OCI-LY1 (cell line): ENCODE data around the gene ENG.

ENCODE experiments used
- H2AFZ ChIP-seq: fragments of 200-600 bp; sonication (generic), shearing (Covaris generic); 2 replicates; pipeline ENCODE4 v1.6.0; 2014; ENCODE audit warnings: antibody characterized with exemption, mild to moderate bottlenecking, low read length
- H3F3A ChIP-seq: fragments of 200-600 bp; sonication (generic), shearing (Covaris generic); 2 replicates; pipeline ENCODE4 v1.6.0; 2014; ENCODE audit warnings: mild to moderate bottlenecking, antibody characterized with exemption, low read length, moderate library complexity; ENCODE audit not compliant: insufficient read depth
- H3K27ac ChIP-seq: fragments of 200-600 bp; sonication (generic); 2 replicates; pipeline ENCODE4 v1.5.1; 2014; ENCODE audit warnings: low read length, mixed run types, mild to moderate bottlenecking, low read depth; ENCODE audit not compliant: poor library complexity, severe bottlenecking
- H3K27me3 ChIP-seq: fragments of 200-600 bp; sonication (generic); 2 replicates; pipeline ENCODE4 v1.6.0; 2014; ENCODE audit warnings: antibody characterized with exemption, mild to moderate bottlenecking, low read length, moderate library complexity; ENCODE audit not compliant: insufficient read depth
- H3K36me3 ChIP-seq: fragments of 200-600 bp; sonication (generic); 2 replicates; pipeline ENCODE4 v1.6.1; 2014; ENCODE audit warnings: mild to moderate bottlenecking, antibody characterized with exemption, low read length, moderate library complexity, mixed read lengths; ENCODE audit not compliant: insufficient read depth
- H3K4me1 ChIP-seq: fragments of 200-600 bp; sonication (generic); 2 replicates; pipeline ENCODE4 v1.5.1; 2014; ENCODE audit warnings: mild to moderate bottlenecking, low read length, moderate library complexity; ENCODE audit not compliant: insufficient read depth, severe bottlenecking
- H3K4me2 ChIP-seq: fragments of 200-600 bp; sonication (generic), shearing (Covaris generic); 2 replicates; pipeline ENCODE4 v1.6.1; 2014; ENCODE audit warnings: low read length
- H3K4me3 ChIP-seq: fragments of 200-600 bp; sonication (generic); 2 replicates; pipeline ENCODE4 v1.5.1; 2014; ENCODE audit warnings: low read length, low read depth, mild to moderate bottlenecking, mixed read lengths; ENCODE audit not compliant: poor library complexity, severe bottlenecking
- H3K79me2 ChIP-seq: fragments of 200-600 bp; shearing (Covaris generic); 2 replicates; pipeline ENCODE4 v1.6.1; 2016; ENCODE audit warnings: mixed run types, low read length, mixed read lengths; ENCODE audit not compliant: insufficient read depth
- H3K9ac ChIP-seq: fragments of 200-600 bp; sonication (generic), shearing (Covaris generic); 2 replicates; pipeline ENCODE4 v1.6.1; 2014; ENCODE audit warnings: mild to moderate bottlenecking, low read length, mixed read lengths
- H3K9me2 ChIP-seq: fragments of 200-600 bp; sonication (generic), shearing (Covaris generic); 2 replicates; pipeline ENCODE4 v1.6.1; 2014; ENCODE audit warnings: low read depth, mild to moderate bottlenecking, low read length, mixed read lengths
- H3K9me3 ChIP-seq: fragments of 200-600 bp; shearing (Covaris generic); 2 replicates; pipeline ENCODE4 v1.6.1; 2014; ENCODE audit warnings: low read length, mixed read lengths
- H4K20me1 ChIP-seq: fragments of 200-600 bp; sonication (generic), shearing (Covaris generic); 2 replicates; pipeline ENCODE4 v1.6.0; 2016; ENCODE audit warnings: mild to moderate bottlenecking, low read length; ENCODE audit not compliant: insufficient read depth
- EZH2 ChIP-seq: fragments of 200-600 bp; sonication (generic), shearing (Covaris generic); IDR thresholded peaks from 2 replicates; pipeline ENCODE4 v1.8.0; 2017; ENCODE audit warnings: borderline replicate concordance, mixed run types, mild to moderate bottlenecking, antibody characterized with exemption, low read length, moderate library complexity, mixed read lengths
- TF ChIP-seq, protein P1 (sequence below): fragments of 200-600 bp; sonication (generic), shearing (Covaris generic); IDR thresholded peaks from 2 replicates; pipeline ENCODE4 v1.5.1; 2017; ENCODE audit warnings: mild to moderate bottlenecking, antibody characterized with exemption, low read length, moderate library complexity, mixed read lengths

Gene ENG

DNA sequence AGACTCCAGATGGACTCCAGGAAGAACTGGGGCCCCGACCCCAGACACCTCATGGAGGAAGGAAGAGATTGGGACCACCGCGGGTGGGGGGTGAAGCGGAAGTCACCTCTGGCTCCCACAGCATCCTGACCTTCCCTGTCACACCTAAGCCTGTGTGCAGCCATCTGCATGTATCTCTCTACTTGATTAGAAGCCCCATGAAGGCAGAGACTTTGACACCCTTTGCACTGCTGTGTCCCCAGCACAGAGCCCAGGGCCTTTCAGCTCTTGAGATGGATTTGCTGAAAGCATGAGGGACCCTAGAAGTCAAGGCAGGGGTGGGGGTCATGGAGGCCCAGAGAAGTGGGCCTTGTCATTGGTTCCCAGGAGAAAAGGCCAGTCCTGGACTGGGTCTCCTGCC lies 2.8 kb upstream of the ENG start:
- Histone ChIP-seq H4K20me1 (no peaks in the 10 kb centered on the region), H3K4me1 (peaks cover 9% of the 10 kb centered on the region), H2AFZ (no peak overlapping the region), H3F3A (no peaks in the 10 kb centered on the region), H3K9me3 (no peaks in the 10 kb centered on the region), H3K36me3 (no peaks in the 10 kb centered on the region), H3K9me2 (no peaks in the 10 kb centered on the region), H3K27ac (no peak overlapping the region), H3K79me2 (no peaks in the 10 kb centered on the region), H3K4me3 (no peak overlapping the region), H3K27me3 (peaks cover 3% of the 10 kb centered on the region), H3K4me2 (no peak overlapping the region), H3K9ac (no peak overlapping the region)
- TF ChIP-seq, protein P1, sequence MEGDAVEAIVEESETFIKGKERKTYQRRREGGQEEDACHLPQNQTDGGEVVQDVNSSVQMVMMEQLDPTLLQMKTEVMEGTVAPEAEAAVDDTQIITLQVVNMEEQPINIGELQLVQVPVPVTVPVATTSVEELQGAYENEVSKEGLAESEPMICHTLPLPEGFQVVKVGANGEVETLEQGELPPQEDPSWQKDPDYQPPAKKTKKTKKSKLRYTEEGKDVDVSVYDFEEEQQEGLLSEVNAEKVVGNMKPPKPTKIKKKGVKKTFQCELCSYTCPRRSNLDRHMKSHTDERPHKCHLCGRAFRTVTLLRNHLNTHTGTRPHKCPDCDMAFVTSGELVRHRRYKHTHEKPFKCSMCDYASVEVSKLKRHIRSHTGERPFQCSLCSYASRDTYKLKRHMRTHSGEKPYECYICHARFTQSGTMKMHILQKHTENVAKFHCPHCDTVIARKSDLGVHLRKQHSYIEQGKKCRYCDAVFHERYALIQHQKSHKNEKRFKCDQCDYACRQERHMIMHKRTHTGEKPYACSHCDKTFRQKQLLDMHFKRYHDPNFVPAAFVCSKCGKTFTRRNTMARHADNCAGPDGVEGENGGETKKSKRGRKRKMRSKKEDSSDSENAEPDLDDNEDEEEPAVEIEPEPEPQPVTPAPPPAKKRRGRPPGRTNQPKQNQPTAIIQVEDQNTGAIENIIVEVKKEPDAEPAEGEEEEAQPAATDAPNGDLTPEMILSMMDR = no peak
- no peak for TF ChIP-seq EZH2

DNA sequence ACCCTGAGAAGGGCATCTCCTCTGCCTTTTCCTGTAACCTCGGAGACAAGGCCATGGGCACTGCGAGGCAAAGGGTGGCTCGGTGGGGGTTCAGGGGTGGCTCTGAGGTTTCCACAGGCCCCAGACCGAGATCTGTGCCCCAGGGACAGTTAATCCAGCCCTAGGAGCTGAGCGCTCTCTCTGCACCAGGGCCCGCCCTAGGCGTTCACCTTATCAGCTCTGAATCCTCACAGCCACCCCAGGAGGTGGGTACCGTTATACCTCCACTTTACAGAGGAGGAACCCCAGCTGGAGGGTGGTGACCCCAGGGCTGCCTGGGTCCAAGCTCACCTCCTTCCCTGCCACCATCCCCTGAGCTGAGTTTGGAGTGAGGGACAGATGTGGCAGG lies 2.3 kb upstream of the ENG start:
- no peaks in the 10 kb centered on the region for H3F3A ChIP-seq
- TF ChIP-seq EZH2 = no peak
- TF ChIP-seq, protein P1 = no peak
- no peaks in the 10 kb centered on the region for H3K79me2 ChIP-seq
- H3K9me3 ChIP-seq = no peaks in the 10 kb centered on the region
- H3K27me3 ChIP-seq = peaks cover 3% of the 10 kb centered on the region
- H3K9ac ChIP-seq = no peak overlapping the region
- no peaks in the 10 kb centered on the region for H3K9me2 ChIP-seq
- no peak overlapping the region for H3K4me3 ChIP-seq
- no peak overlapping the region for H3K27ac ChIP-seq
- H2AFZ ChIP-seq = no peak overlapping the region
- no peak overlapping the region for H3K4me2 ChIP-seq
- H4K20me1 ChIP-seq = no peaks in the 10 kb centered on the region
- peaks cover 4% of the 10 kb centered on the region for H3K4me1 ChIP-seq
- H3K36me3 ChIP-seq = no peaks in the 10 kb centered on the region

DNA sequence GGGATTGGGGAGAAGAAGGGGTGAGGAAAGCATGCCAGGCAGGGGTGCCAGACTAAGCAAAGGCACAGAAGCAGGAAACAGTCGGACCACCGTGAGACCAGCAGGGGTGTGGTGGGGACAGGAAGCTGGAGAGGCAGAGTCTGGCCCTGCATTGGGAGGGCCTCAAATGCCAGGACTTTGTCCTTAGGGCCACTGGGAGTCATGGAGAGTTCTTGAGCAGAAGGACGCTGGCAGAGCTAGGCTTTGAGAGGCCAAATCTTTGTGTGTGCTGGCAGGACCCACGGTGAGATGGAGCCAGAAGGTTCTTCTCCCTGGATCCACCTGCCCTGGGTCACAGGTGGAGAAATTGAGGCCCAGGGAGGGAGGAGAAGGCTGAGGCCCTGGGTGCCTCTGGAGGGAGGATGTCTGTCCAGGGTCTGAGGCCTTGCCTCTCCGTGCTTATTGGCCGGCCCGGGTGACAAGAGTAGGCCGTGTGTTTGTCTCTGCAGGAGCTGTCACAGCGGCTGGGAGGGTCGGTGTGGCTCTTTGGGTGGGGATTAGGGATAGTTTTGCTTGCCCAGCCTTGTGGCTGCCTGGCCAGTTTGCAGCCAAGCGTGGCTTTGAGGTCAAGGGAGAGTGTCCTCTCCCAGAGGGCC lies 1.8 kb upstream of the ENG start:
- no peak overlapping the region for H2AFZ ChIP-seq
- H3F3A ChIP-seq = no peaks in the 10 kb centered on the region
- no peaks in the 10 kb centered on the region for H3K36me3 ChIP-seq
- H3K9ac ChIP-seq = no peak overlapping the region
- no peak overlapping the region for H3K4me3 ChIP-seq
- no peak overlapping the region for H3K4me2 ChIP-seq
- no peaks in the 10 kb centered on the region for H3K9me3 ChIP-seq
- H3K9me2 ChIP-seq = no peaks in the 10 kb centered on the region
- TF ChIP-seq, protein P1 = no peak
- TF ChIP-seq EZH2 = no peak
- H3K79me2 ChIP-seq = no peaks in the 10 kb centered on the region
- H3K27ac ChIP-seq = no peak overlapping the region
- H3K4me1 ChIP-seq = no peaks in the 10 kb centered on the region
- no peaks in the 10 kb centered on the region for H4K20me1 ChIP-seq
- H3K27me3 ChIP-seq = peaks cover 3% of the 10 kb centered on the region
